GM19324 (cell line): ENCODE results near the gene HSPG2.
A peak's percentile ranks its signal among the peaks of the same experiment; 100 is the strongest.

Source experiments
- ATAC-seq: cut with Tn5 transposase; IDR thresholded peaks from one replicate; pipeline ENCODE4 v1.9.1; 2021; ENCODE audit warnings: mild to moderate bottlenecking, moderate library complexity; ENCODE audit not compliant: unreplicated experiment, low FRiP score

Gene HSPG2

DNA sequence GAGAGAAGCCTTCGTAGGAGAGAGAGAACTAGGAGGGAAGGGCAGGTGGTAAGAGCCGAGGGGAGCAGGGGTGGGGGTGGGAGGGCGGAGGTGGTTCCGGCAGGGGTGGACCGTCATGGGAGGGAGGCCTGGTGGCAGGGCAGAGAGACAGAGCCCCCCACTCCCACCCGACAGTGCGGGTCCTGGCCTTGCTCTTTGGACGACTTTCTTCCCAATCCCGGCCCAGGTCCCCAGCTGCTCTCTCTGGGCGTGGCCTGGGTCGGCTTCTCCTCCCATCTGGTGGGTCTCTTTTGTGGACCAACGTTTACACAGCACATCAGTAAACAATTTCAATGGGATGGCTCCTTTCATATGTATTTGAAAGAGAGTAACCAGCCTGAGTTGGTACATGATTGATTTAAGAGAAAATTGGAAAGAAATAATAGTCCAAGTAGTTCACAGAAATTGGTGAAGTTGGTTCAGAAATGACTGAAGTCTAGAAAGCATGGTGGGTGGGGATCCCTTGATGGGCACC, 68.1 kb downstream of the HSPG2 start:
- ATAC-seq, result no peak

DNA sequence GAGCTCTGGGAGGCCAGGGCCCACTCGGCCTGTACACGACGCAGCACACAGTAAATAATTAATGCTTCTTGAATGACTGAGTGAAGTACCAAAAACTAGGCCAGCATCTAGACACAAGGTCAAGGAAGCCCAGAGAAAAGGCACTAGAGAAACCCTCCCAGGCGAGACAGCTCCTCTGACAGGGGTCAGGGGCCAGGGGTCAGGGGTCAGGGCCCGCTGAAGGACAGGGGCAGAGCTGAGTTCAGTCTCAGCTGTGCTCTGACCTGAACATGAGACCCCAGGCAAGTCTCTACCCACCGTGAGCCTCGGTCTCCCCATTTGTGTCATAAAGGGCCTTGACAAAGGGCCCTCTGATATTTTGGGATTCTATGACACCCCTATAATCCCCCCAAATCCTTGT, 68.6 kb downstream of the HSPG2 start:
- ATAC-seq, result no peak

GRCh38 chr1:21867451-21867996, 69.6 kb downstream of the HSPG2 start:
- no peak for ATAC-seq

GRCh38 chr1:21866707-21867043, 70.4 kb downstream of the HSPG2 start:
- ATAC-seq, result no peak

- ATAC-seq, result peak; percentile 81
Measured at GRCh38 chr1:21865943-21866706, 71.0 kb downstream of the HSPG2 start.

DNA sequence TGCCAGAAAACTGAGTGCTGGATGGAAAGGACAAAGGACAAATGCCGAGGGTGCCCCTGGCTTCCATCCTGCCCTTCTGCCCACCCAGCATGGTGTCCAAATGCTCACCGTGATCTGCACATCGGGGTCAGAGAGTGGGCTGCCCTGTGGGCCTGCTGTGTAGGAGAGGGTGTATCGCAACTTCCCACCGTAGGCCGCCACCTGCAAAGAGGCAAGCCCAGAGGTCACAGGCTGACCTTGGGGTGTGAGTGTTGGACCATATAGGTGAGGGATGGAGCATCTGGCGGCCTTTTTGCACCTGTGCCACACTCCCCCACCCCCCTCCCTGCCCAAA, 71.5 kb downstream of the HSPG2 start:
- ATAC-seq, result no peak

DNA sequence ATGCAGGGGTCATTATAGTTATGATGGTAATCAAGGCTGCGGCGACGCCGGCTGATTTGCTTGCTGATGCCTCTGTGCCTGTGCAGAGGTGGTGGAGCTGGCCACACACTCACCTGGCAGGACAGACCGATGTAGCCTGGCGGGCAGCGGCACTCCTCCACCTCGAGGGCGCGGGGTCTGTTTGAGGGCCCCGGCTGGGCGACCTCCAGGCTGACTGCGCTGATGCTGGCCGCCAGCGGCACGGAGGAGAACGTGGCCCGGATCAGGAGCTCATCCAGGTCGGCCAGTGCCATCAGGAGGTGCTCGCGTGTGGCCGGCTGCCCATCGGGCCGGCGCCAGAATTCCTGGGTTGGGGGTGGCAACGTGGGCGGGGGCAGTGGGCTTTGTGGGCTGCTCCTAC, 72.4 kb downstream of the HSPG2 start:
- no peak for ATAC-seq

DNA sequence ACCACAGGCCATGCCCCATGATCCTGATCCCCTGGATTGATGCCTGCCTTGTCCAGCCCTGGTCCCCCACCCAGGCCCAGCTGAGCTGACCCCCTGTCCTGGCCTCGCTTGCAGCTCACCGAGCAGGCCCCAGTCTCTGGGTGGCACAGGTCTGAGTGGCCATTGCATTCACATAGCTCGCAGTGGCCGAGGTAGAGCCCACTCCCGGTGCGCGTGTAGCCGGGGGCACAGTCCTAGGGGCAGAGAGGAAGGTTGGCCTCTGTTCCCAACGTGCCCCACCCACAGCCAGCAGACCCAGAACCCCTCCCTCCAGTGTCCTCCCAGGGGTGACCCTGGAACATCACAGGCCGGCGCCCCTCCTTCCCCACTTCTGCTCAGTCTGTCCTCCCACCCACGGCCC, 73.1 kb downstream of the HSPG2 start:
- ATAC-seq, result no peak

- ATAC-seq, result no peak
Measured at GRCh38 chr1:21861602-21862429, 75.3 kb downstream of the HSPG2 start.

DNA sequence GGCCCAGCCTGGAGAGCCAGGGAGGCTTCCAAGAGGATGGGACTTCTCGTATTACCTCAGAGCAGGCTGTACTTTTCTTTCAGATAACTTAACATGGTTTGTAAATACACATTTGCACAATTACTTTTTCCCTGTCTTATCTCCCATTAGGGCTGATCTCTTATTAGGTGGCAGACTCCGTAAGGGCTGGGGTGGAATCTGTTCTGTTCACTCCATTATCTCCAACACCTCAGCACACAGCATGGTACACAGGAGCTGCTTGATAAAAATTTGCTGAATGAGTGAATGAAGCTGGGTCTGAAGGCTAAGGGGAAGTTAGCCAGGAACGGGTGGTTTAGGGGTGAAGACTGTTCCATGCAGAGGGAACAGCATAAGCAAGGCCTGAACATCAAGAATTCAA, 76.1 kb downstream of the HSPG2 start:
- no peak for ATAC-seq

DNA sequence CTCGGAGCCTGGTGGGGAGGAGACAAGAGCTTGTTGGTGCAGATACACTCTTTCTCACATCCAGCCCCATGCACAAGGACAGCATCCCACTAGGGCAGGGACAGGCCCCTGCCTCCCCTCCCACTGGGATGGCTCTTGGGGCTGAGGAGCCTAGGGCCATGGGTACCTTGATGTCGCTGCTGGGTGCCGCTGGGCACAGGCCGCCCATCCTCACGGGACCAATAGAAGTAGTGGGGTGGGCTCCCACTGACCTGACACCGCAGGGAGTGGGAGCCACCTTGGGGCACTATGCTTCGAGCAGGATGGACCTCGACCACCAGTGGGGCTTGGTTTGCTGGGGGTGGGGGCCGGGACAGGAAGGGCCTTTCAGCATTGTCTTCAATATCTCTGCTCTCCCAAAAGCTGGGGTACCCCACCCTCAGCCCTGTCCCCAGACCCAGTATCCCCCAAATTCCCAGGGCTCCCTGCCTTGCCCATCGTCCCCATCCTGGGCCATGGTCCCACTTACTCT, 77.4 kb downstream of the HSPG2 start:
- no peak for ATAC-seq

- ATAC-seq, result no peak
Measured at GRCh38 chr1:21857840-21858670, 79.1 kb downstream of the HSPG2 start.

DNA sequence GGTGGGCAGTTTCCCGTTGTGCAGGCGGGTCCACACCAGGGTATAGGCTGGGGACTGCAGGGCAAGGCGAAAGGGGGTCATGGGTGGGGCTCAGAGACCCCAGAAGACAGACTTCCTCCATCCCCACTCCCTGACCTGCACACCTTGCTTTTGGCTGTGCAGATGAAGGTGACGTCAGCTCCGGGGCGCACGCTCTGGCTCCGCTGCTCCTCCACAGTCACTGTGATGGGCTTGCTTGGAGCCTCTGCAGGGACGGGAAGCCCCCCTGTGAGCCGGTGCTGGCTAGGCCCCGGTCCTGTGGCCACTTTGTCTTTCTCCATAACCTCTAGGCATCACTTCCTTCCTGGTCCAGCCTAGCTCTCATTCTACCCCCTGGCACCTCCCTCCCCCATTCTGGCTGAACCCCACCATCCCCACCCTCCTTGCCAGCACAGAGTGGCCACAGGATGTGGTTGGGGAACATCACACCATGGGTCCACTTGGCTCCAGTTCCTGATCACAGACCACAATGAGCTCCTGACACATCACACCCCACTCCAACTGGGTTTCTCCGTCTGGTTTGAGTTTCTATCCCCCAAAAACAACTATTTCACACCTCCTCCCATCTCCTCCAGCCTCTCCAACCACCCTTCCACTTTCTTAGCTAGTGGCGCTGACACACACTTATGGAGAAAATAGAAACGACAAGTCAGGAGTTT, 79.8 kb downstream of the HSPG2 start:
- no peak for ATAC-seq

DNA sequence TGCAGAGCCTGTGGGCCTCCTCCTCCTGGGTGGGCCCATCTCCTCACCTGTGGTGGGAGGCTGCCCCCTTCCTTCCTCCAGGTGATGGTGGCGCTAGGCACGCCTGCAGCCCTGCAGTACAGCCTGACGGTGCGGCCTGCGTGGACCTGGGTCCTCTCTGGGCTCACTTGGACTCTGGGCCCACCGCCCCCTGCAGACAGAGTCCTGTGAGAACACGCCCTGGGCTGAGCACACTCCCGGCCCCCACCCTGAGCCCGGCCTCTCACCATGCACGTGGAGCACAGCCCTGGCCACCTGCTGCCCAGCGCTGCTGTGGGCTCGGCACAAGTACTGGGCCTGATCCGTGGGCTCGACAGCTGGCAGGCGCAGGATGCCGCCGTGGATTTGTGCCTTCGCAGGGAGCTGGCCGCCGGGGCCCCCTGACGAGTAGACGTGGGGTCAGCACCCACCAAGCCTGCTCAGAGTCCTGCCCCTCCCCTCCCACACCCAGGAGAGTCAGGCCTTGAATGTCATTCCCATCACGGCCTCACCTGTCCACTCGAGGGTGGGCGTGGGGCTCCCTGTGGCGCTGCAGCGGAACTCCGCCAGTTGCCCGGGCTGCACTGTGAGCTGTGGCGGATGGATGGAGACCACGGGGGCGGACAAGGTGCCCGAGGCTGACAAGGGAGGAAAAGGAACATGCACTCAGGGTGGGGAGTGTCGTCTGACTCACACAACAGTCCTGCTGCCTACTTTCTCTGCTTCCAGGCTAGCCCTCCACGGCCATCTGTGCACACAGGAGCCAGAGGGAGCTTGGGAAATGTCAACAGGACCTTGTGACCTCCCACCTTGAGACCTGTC, 81.6 kb downstream of the HSPG2 start:
- ATAC-seq, result no peak

DNA sequence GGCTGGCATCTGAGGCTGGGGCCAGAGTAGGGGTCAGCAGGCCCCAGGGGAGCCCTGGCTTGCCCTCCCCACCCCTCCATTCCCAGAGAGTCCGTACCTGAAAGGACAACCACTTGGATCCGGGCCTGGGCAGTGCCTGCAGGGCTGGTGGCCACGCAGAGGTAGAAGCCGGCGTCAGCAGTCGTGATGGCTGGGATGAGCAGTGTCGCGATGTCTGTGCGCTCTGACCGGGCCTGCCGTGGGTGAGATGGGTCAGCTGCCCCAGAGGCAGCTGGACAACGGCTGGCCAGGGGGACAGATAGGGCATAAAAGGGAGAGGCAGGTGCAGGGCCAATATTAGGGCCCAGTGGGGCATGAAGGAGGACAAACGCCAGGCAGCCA, 82.4 kb downstream of the HSPG2 start:
- ATAC-seq, result no peak

DNA sequence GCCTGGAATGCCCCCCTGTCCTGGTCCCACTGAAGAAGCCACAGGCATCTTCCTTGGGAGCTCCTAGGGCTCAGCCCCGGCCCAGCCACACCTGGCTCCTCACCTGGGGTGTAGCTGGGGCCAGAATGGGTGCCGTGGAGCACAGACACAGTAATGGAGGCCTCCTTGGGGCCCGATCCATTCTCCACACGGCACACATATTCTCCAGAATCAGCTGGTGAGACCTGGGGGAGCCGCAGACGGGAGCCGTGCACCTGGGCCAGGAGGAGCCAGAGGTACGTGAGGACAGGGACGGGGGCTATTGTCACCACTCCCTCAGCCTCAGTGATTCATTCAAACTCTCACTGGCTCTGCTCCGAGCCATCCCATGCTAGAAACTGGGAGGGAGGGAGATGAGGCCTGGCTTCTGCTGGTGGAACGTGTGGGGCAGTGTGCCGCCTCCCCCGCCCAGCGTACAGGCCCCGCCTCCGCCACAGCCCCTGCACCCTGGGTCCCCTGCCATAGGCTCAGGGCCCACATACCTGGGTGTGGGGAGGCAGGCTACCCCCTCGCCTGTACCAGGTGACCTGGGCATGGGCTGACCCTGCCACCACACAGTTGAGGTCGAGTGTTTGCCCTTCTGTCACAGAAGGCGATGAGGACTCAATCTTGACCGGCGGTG, 82.9 kb downstream of the HSPG2 start:
- no peak for ATAC-seq

DNA sequence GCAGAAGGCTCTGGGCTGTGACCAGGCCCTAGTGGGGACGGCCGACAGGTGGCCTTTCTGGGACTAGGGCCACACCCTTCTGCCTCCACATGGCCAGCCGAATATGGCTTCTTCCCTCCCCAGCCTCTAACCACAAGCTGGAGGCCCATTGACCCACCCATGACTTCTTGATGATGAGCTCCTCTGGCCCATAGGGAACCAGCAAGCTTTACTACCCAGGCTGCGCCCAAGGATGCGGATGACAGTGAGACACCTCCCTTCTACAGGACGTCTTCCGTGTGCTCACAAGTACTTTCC, 84.0 kb downstream of the HSPG2 start:
- ATAC-seq, result no peak

- no peak for ATAC-seq
Measured at GRCh38 chr1:21852282-21853130, 84.6 kb downstream of the HSPG2 start.
